SK-N-SH (cell line): ENCODE measurements around the gene PDE6A. TPM values are rescaled to one million over a fixed set of nuclear protein-coding genes. Genes with fewer than 3 reads are reported as not detected.

ENCODE experiments used
- CTCF ChIA-PET: fragments of 300-600, 350-600 bp; formaldehyde crosslinking; extraction: SDS; loops from one replicate; lab custom pipeline; 2021; lab: Yijun Ruan, JAX
- POLR2A ChIA-PET: fragments of 350-600 bp; sonication (Branson Sonifier 250); formaldehyde crosslinking; extraction: SDS; loops from one replicate; lab custom pipeline; 2020; ENCODE audit warnings: antibody characterized with exemption, inconsistent platforms; lab: Yijun Ruan, JAX
- DNase-seq: peaks from one replicate; pipeline ENCODE4 v3.0.0; 2012
- H2AFZ ChIP-seq: fragments of 200-600 bp; sonication (generic); 2 replicates; pipeline ENCODE4 v1.8.1; 2016; ENCODE audit warnings: antibody characterized with exemption, mild to moderate bottlenecking, low read depth
- H3F3A ChIP-seq: fragments of 200-600 bp; sonication (generic); replicated peaks from 2 replicates; pipeline ENCODE3; 2016; ENCODE audit warnings: antibody characterized with exemption, mild to moderate bottlenecking; ENCODE audit not compliant: insufficient read depth
- H3K27ac ChIP-seq, 2 experiments: fragments of 200-500 bp in 1 of 2; fragments of 200-600 bp in 1 of 2; sonication (Bioruptor generic) in 1 of 2; sonication (generic), shearing (Covaris generic) in 1 of 2; 2 replicates each; pipeline versions ENCODE4 v1.5.1 to v1.6.1; 2014 to 2016; ENCODE audit warnings: low read depth in 2 of 2, inconsistent platforms in 1 of 2, low read length in 1 of 2, mild to moderate bottlenecking in 1 of 2, mixed read lengths in 1 of 2
- H3K27me3 ChIP-seq: fragments of 200-600 bp; sonication (generic), shearing (Covaris generic); 2 replicates; pipeline ENCODE4 v1.6.1; 2016; ENCODE audit warnings: mixed run types; ENCODE audit not compliant: insufficient read depth
- H3K36me3 ChIP-seq, 2 experiments: fragments of 200-500 bp in 1 of 2; fragments of 200-600 bp in 1 of 2; sonication (Bioruptor generic) in 1 of 2; sonication (generic) in 1 of 2; replicated peaks in 1 of 2; 2 replicates each; pipeline versions ENCODE3 to v1.5.1; 2014 to 2016; ENCODE audit warnings: low read length in 1 of 2, mild to moderate bottlenecking in 1 of 2; ENCODE audit not compliant: insufficient read depth in 2 of 2, control insufficient read depth in 1 of 2
- H3K4me1 ChIP-seq, 2 experiments: fragments of 200-500 bp in 1 of 2; fragments of 200-600 bp in 1 of 2; sonication (Bioruptor generic) in 1 of 2; sonication (generic), shearing (Covaris generic) in 1 of 2; 2 replicates each; pipeline versions ENCODE4 v1.5.1 to v1.6.1; 2014 to 2016; ENCODE audit warnings: low read depth in 1 of 2, low read length in 1 of 2, mixed run types in 1 of 2; ENCODE audit not compliant: insufficient read depth in 2 of 2, control insufficient read depth in 1 of 2
- H3K4me2 ChIP-seq: fragments of 200-600 bp; sonication (generic), shearing (Covaris generic); 2 replicates; pipeline ENCODE4 v1.6.1; 2017; ENCODE audit warnings: mixed run types
- H3K4me3 ChIP-seq, 2 experiments: fragments of 200-500 bp in 1 of 2; fragments of 200-600 bp in 1 of 2; sonication (Bioruptor generic) in 1 of 2; sonication (generic), shearing (Covaris generic) in 1 of 2; 2 replicates each; pipeline versions ENCODE4 v1.5.1 to v1.8.1; 2014 to 2016; ENCODE audit warnings: low read depth in 2 of 2, inconsistent platforms in 1 of 2, low read length in 1 of 2, mild to moderate bottlenecking in 1 of 2, mixed read lengths in 1 of 2, moderate library complexity in 1 of 2
- H3K79me2 ChIP-seq: fragments of 200-600 bp; sonication (generic); 2 replicates; pipeline ENCODE4 v1.8.1; 2017; ENCODE audit warnings: mild to moderate bottlenecking; ENCODE audit not compliant: insufficient read depth
- H3K9ac ChIP-seq: fragments of 200-600 bp; sonication (generic); 2 replicates; pipeline ENCODE4 v1.6.1; 2017; ENCODE audit warnings: mixed run types
- H3K9me2 ChIP-seq: fragments of 200-600 bp; sonication (generic); 2 replicates; pipeline ENCODE4 v1.6.1; 2017; ENCODE audit warnings: mixed run types
- H3K9me3 ChIP-seq: fragments of 200-600 bp; sonication (generic); 2 replicates; pipeline ENCODE4 v1.6.1; 2017; ENCODE audit warnings: mixed run types, mild to moderate bottlenecking, moderate library complexity
- H4K20me1 ChIP-seq: fragments of 200-600 bp; sonication (generic); 2 replicates; pipeline ENCODE4 v1.6.1; 2017; ENCODE audit warnings: mild to moderate bottlenecking, mixed run types; ENCODE audit not compliant: insufficient read depth
- EP300 ChIP-seq, 2 experiments: IDR thresholded peaks; 2 replicates each; pipeline versions ENCODE4 v1.4.0 to v1.6.1; 2012; ENCODE audit warnings: borderline replicate concordance in 1 of 2, low read depth in 1 of 2, low read length in 1 of 2
- EZH2phosphoT487 ChIP-seq: fragments of 200-600 bp; sonication (generic); IDR thresholded peaks from 2 replicates; pipeline ENCODE4 v1.6.1; 2017; ENCODE audit warnings: low read depth, mixed run types, mild to moderate bottlenecking, antibody characterized with exemption, moderate library complexity, borderline replicate concordance
- FOXJ3 ChIP-seq: sonication (generic); formaldehyde crosslinking; IDR thresholded peaks from 2 replicates; pipeline ENCODE4 v1.5.1; 2020; ENCODE audit warnings: mild to moderate bottlenecking, missing genetic modification reagents
- FOXM1 ChIP-seq: IDR thresholded peaks from 2 replicates; pipeline ENCODE4 v1.4.0; 2012; ENCODE audit warnings: low read depth, mild to moderate bottlenecking
- GATA2 ChIP-seq: sonication (generic); formaldehyde crosslinking; IDR thresholded peaks from 2 replicates; pipeline ENCODE4 v1.5.0; 2020; ENCODE audit warnings: mild to moderate bottlenecking, missing genetic modification reagents
- IRF3 ChIP-seq: fragments of 150-350 bp; IDR thresholded peaks from 2 replicates; pipeline ENCODE4 v1.6.1; 2016; ENCODE audit warnings: mild to moderate bottlenecking, low read depth, low read length
- MEF2A ChIP-seq: IDR thresholded peaks from 2 replicates; pipeline ENCODE4 v1.4.0; 2012; ENCODE audit warnings: low read depth, borderline replicate concordance
- MXI1 ChIP-seq: IDR thresholded peaks from 2 replicates; pipeline ENCODE4 v1.6.1; 2012; ENCODE audit warnings: mild to moderate bottlenecking, low read depth, low read length, improper control_type of control experiment
- NFIC ChIP-seq: IDR thresholded peaks from 2 replicates; pipeline ENCODE4 v1.4.0; 2012; ENCODE audit warnings: borderline replicate concordance
- PBX3 ChIP-seq: IDR thresholded peaks from 2 replicates; pipeline ENCODE4; 2012
- RAD21 ChIP-seq: IDR thresholded peaks from 2 replicates; pipeline ENCODE4 v1.6.1; 2012; ENCODE audit warnings: mild to moderate bottlenecking, low read length
- RCOR1 ChIP-seq: fragments of 150-350 bp; IDR thresholded peaks from 2 replicates; pipeline ENCODE4 v1.6.1; 2017; ENCODE audit warnings: antibody characterized with exemption, low read length
- REST ChIP-seq: IDR thresholded peaks from 2 replicates; pipeline ENCODE4 v1.6.1; 2012; ENCODE audit warnings: mild to moderate bottlenecking, low read depth, low read length, moderate library complexity
- SMC3 ChIP-seq: IDR thresholded peaks from 2 replicates; pipeline ENCODE4 v1.6.1; 2012; ENCODE audit warnings: low read depth, low read length, improper control_type of control experiment
- TAF1 ChIP-seq: IDR thresholded peaks from 2 replicates; pipeline ENCODE4 v1.6.1; 2012; ENCODE audit warnings: low read depth, mild to moderate bottlenecking, low read length, moderate library complexity, borderline replicate concordance
- TEAD4 ChIP-seq: IDR thresholded peaks from 2 replicates; pipeline ENCODE4 v1.4.0; 2012; ENCODE audit warnings: mild to moderate bottlenecking, borderline replicate concordance; ENCODE audit not compliant: insufficient read depth
- USF1 ChIP-seq: IDR thresholded peaks from 2 replicates; pipeline ENCODE4 v1.4.0; 2012; ENCODE audit warnings: low read depth, borderline replicate concordance
- YY1 ChIP-seq: IDR thresholded peaks from 2 replicates; pipeline ENCODE4 v1.4.0; 2012; ENCODE audit warnings: low read depth, mild to moderate bottlenecking
- ZBTB33 ChIP-seq: IDR thresholded peaks from 2 replicates; pipeline ENCODE4 v1.4.0; 2012; ENCODE audit warnings: low read depth, borderline replicate concordance
- WGBS: methylation state at CpG from one replicate; pipeline ENCODE4 v1.1.6; 2017; ENCODE audit warnings: low lambda C conversion rate; 5-methylcytosine and 5-hydroxymethylcytosine counted together
- polyA plus RNA-seq, 3 experiments: library from polyadenylated mRNA; depleted of rRNA; stranded (reverse); fragments of >200 nt; gene quantifications; 2 replicates each; pipeline ENCODE4 v1.2.3, GENCODE V29; 2012

Gene PDE6A
- polyA plus RNA-seq, 1 of the 3 experiments (the other 2 are of a cell fraction): 0.05 TPM

- WGBS: 83% methylated on average over 2 of the region's 2 CpGs
- no peak overlapping the region for H3K4me2 ChIP-seq
- no peaks in the 10 kb centered on the region for H3K27me3 ChIP-seq
- H3K9me2 ChIP-seq: no peaks in the 10 kb centered on the region
- no peak for DNase-seq
- no peaks in the 10 kb centered on the region for H3K36me3 ChIP-seq
- no peaks in the 10 kb centered on the region for H3K9me3 ChIP-seq
- no peaks in the 10 kb centered on the region for H3F3A ChIP-seq
- no peaks in the 10 kb centered on the region for H3K79me2 ChIP-seq
- POLR2A ChIA-PET: no interaction called here
- no peak for TF ChIP-seq USF1
- TF ChIP-seq RCOR1: no peak
- TF ChIP-seq EZH2phosphoT487: no peak
- no peak for TF ChIP-seq YY1
- TF ChIP-seq REST: no peak
- TF ChIP-seq MXI1: no peak
- no peak for TF ChIP-seq MEF2A
- no peak for TF ChIP-seq RAD21
- TF ChIP-seq GATA2 (CRISPR knock-in tag): no peak
- TF ChIP-seq ZBTB33: no peak
- TF ChIP-seq IRF3: no peak
- TF ChIP-seq EP300 (IDR thresholded peaks at IDR 0.05; ENCODE audit: borderline replicate concordance in 1 of 2, low read depth in 1 of 2, low read length in 1 of 2): no peak
- TF ChIP-seq SMC3: no peak
- no peak for TF ChIP-seq NFIC
- no peak for TF ChIP-seq TAF1
- no peak for TF ChIP-seq PBX3
- TF ChIP-seq FOXM1: no peak
- no peak for TF ChIP-seq FOXJ3
- TF ChIP-seq TEAD4: no peak
- CTCF ChIA-PET: interaction anchor here (1.5 to 32.2 kb wide), 5 partner anchors 13 to 178 kb away, joined by 4 to 730 read pairs (median 7); no protein-coding TSS in a partner anchor
- no peak overlapping the region for H3K9ac ChIP-seq
- no peaks in the 10 kb centered on the region for H4K20me1 ChIP-seq
- H3K4me3 ChIP-seq: no peak overlapping the region
- H2AFZ ChIP-seq: no peak overlapping the region
- no peaks in the 10 kb centered on the region; a peak in 1 of 4 replicates for H3K4me1 ChIP-seq
- no peak overlapping the region for H3K27ac ChIP-seq
Measured at GRCh38 chr5:149816661-149817060, 127.9 kb downstream of the PDE6A start.
